ENCODE results near the gene MZB1.
"Not testable (repeated sequence)": the region's sequence is repeated elsewhere in the genome, so short reads cannot be mapped to it uniquely, and the experiment has no call there.

MZB1 gene

DNA sequence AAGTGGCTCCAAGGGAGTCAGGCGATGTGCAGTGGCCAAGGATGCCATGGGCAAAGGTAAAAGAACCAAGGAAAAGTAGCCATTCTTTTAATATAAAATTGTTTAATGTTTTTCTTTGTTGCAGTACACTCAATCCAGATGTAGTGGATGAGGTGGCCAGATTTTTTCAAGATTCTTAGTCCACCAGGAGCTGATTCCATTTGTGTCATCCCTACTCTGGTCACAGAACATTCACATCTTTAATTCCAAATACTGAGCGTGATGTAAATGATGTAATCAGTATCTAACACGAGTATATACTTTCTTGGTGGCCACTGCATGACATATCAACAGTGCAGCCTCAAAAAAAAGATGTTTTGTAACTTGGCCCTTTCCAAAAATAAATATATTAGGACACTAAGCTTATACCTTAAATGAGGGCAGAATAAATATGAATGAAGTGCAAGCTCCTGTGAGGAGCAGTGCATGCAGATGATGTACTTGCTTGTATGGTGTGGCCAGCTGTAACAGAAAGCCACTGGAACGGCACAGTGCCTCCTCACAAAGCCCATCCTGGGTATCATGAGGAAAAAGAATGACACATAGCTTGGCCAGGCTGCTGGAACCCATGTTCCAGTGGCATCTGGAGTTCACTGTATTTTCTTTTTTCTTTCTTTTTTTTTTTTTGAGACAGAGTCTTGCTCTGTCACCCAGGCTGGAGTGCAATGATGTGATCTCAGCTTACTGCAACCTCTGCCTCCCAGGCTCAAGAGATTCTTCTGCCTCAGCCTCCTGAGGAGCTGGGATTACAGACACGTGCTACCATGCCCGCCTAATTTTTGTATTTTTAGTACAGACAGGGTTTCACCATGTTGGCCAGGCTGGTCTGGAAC, 20.6 kb upstream of the MZB1 start:
- DNase-seq = no peak

DNA sequence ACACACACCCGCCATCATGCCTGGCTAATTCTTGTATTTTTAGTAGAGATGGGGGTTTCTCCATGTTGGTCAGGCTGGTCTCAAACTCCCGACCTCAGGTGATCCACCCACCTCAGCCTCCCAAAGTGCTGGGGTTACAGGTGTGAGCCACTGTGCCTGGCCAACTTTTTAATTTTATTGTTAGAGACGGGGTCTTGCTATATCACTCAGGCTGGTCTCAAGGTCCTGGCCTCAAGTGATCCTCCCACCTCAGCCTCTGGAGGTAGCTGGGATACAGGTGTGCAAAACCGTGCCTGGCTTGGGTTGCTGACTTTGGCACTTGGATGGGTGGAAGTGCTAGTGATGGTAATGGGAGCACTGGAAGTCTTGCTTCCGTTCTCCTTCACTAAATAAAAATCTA, 19.4 kb upstream of the MZB1 start:
- not testable (repeated sequence) for DNase-seq

DNA sequence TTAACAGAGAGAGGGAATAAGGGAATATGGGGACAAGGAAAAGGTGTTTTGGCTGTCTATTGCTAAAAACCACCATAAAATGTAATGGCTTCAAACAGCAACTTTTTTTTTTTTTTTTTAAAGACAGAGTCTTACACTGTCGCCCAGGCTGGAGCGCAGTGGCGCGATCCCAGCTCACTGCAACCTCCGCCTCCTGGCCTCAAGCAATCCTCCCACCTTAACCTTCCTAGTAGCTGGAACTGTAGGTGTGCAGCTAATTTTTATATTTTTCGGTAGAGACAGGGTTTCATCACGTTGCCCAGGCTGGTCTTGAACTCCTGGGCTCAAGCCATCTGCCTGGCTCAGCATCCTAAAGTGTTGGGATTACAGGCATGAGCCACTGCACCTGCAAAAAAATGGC, 18.5 kb upstream of the MZB1 start:
- DNase-seq = no peak

DNA sequence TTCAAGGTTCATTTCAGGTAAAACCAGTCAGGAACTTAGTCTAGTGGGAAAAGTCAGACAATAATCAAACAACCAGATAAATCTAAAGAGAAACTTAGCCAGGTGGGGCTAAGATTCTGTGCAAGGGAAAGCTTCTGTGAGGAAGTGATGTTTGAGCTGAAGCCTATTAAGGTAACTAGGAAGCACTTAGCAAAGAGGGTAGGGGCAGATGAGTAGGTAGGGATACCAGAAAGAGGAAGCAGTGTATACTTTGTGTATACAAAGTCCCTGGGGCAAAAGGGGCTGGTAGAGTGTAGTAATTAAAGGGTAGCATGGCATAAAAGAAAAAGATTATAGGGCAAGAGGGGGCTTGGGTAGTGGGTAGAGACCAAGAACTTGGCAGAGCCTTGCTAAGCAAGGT, 17.8 kb upstream of the MZB1 start:
- no peak for DNase-seq

DNA sequence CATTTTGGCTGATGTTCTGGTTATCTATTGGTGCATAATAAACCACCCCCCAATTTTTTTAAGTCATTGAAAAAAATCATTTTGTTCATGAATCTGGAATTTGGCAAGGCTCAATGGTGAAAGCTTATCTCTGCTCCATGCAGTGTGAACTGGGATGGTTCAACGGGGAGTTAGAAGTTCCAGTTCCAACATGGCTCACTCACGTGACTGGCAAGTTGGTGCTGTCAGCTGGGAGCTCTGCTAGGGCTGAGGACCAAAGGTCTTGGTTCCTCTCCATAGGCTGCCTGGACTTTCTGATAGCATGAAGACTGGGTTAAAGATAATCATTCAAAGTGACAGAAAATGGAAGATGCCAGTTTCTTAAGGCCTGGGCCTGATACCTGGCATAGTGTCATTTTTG, 17.2 kb upstream of the MZB1 start:
- no peak for DNase-seq

DNA sequence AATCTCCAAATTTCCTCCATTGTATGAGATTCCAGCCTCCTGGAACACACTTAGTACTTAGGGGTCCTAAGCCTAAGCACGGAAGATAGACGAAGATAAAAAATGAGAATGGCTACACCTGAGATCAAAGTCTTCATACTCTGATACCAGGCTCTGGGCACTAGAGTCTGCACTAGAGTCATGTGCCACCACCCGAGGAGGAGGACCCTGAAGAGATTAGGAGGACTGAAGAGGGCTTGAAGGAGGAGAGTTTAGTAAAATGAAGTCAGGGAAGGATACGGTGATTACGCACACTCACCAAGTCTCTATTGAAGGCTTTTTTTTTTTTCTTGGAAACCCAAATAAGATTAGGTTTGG, 14.7 kb upstream of the MZB1 start:
- DNase-seq = no peak

DNA sequence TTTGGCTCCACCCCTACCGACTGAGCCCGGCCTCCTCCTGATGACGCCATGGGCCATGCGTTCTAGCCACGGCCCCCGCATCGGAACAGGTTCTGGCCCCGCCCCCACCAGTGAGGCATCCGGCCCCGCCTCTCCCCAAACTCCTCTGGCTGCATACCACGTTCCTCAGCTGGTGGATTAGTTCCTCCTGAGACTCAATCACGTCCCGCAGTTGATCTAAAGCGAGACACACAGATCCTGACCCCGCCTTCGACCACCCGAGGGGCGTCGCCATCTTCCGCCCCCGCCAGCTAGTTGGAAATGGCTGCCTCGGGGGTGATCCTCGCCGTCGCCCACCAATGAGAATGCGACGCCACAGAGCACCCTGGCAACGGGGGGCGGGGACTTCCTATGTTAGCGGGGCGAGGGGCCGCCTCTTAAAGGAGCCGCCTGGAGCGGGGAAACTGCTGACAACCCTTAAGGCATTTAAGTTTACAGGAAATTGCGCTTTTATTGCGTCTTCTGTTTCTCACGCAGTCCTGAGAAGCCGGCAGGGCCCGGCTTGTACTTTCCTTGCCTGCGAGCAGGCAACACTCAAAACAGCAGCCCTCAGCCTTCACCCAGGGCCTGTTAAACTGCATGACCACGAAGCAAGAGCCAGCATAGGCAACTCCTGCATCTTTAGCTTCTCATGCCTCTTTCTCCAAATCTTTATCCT, 14.2 kb upstream of the MZB1 start, which contains the start of gene SPATA24:
Gene SPATA24 (minus strand): TSS at position 303 of the 697 bp plus-strand sequence. CDS start 29 bp downstream, at position 274.
- DNase-seq = peak; percentile 97

DNA sequence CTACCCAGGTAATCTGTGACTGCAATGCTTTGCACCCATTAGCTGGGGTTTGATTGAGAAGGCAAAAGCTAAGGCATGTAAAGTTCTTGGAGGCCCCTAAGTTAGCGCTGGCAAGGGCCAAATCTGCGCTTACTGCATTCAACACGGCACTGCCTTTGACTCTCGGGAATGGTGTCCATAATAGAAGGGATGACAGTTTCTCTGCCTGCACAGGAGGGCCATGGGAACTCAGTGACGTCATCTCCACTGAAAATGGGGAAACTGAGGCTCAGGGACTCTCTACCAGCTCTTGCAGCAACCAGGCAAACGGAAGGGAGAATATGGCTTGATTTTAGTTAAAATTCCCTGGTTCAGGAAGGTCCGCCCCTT, 13.7 kb upstream of the MZB1 start:
- no peak for DNase-seq

DNA sequence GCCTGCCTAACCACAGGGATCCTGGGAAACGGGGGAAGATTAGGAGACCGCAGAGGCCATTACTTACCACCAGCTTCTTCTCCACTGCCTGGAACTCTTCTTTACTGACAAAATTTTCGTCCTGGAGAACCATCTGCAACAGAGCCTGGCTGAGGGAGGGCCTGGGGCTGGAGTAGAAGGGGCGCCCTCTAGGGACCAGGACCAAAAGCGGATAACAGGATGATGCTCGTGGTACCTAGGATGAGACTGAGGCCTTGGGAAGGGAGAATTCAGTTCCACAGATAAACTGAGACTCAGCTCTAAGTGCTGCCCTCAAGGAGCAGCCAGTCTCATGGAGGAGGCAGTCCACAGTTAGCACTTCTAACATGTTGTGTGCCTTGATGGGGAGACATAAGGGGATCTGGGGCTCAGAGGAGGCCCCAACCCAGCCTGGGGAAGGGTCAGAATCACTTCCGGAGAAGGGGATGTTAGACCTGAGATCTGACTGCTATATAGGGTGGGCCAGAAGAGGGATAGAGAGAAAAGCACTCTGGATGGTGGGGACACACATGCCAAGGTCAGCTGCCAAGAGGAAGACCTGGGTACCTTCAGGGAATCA, 12.9 kb upstream of the MZB1 start:
- DNase-seq = no peak

DNA sequence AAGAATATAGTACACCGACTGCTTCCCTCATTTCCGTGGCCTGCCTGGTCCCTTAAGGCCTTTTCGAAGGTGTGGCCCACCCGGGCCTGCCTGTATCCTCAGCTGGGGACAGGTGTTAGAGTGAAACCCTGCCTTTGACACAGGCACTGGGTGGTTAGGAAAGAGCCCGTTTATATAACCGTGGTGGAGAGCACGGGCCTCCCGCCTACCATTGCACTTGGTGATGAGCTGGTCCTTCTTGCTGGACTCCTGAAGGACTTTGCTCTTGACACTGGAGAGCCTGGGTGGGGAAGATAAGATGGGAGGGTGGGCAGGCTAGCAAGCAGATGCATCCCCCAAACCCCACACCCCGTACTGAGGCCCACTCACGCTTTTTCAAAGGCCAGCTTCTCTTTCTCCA, 11.8 kb upstream of the MZB1 start:
- DNase-seq = no peak

DNA sequence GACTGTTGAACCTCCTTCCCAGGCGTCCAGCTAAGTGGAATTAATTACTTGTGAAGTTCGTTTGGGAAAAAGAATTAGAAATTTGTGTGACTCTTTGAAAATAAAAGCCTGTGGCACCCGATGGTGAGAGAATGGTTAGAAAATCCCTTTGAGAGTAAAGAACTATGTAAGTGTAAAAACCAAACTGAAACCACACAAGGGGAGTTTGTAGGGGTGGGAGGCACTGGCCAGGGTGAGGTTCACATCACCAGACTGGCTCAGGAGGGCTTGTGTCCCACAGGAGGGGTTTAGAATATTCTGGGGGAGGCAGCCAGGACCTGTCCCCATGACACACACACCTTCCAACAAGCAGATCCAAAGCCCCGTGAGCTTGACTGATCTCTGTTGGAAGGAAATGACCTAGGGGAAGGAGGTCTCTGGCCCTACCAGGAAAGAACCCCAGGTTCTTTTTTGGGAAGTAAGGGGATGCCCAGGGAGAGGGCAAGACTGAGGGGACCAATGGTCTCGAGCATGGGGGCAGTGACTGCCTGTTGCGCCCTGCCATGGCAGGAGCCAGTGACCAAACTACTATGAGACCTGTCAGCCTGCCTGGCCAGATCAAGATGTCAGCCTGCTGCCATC, 9.9 kb upstream of the MZB1 start:
- DNase-seq = no peak

DNA sequence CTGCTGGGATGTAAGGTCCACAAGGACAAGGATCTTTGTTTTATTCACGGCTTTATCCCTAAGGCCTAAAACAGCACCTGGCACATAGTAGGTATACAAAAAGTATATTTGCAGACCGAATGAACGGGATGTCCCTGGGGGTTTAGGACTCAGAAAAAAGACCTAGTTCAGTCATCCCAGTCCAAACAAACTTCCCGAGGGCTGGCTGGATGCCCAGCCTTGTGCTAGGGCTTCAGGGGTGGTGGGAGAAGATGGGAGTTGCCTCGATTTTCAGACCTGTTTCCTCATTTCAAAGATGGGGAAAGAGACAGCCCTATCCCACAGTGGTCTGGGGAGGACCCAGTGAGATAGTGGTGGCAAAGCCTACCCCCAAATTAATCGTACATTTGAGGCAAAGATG, 8.2 kb upstream of the MZB1 start:
- DNase-seq = no peak

DNA sequence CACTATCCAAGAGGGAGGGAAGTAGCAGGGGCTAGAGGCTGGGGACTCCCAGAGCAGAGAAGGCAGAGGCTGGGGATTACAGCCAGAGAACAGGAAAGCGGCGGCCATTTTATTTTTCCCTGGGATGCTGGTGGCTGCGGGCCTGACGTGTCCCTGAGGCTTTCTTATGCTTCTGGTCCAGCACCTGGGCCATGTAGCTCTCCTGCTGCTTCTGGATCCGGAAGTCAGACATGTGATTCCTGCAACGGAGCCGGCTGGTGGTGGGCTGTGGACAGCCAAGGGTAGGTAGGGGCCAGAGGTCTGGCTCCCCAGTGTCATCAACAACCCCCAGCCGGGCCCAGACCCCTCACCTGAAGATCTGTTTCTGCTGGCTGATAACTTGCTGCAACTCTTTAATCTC, 7.0 kb upstream of the MZB1 start:
- DNase-seq = no peak

DNA sequence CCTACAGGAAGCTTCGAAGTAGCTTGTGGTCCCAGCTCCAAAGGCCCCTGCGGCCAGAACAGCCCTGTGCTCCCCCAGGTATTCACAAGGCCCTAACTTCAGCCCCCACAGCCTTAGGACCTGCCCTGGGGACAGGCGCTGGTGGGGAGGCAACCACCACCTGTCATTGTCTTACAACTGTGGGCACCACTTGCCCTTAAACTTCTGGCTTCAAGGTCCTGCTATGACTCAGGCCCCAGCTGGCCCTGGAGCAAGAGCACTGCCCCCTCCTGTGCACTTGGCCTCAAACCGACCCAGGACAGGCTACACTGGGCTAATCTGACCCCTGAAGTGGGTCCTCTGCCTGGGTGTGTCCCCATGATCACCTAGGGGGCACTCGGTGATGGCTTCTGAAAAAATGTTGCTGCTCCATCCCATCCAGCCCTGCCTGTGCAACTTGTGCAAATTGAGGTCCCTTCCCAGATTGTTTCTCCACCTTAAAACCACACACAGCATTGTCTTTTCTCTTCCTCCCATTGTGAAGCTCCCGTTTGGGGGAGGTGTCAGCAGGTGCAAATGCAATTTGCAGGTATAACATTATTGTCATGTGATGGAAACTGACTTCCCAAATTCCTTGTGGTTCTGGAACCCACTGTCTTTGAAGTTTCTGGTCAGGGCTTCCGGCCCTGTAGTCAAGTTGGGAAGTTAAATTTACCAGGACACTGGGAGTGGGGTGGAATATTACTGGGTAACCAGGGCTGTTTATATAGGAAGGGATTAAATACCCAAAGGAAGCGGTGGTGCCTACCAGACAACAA, 6.3 kb upstream of the MZB1 start:
- no peak for DNase-seq

DNA sequence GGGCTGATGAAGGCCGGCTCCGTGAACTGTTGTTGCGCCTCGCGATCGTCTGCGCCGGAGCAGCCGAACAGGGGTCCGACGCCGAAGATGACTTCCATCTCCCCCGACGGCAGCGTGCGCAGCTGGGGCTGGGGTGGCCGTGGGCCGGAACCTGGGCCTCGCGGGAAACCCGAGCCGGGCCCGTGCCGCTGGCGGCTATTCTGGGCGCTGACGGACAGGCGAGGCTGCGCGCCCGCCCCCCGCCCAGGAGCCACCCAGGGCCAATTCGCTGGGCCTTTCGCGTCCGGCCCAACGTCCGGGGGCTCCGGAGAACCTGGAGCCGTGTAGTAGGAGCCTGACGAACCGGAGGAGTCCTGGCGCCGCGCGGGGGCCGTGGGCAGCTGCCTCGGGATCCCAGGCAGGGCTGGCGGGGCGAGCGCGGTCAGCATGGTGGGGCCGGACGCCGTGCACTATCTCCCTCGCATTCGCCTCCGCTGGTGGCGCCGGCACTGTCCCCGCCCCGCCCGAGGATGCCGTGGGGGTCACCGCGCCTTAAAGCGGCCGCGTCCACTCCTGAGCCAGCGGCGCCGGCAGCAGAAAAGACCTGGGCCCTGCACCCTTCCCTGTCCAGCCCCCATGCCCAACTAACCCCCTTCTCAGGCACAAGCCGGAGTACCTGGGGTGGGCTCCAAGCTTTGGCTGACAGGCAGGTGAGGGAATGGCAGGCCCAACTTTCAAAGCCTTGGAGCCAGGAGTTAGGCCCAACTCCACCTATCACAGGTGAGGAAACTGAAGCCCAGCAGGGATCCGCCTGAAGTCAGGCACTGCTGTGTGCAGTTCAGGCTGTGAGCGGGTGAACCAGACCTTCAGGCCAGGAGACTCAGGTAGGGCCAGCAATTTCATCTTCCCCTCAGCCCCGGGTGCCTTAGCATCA, 5.2 kb upstream of the MZB1 start, which contains the start of gene PROB1:
Gene PROB1 (minus strand): TSS at position 451 of the 913 bp plus-strand sequence. CDS start 23 bp downstream, at position 428.
- DNase-seq = no peak

DNA sequence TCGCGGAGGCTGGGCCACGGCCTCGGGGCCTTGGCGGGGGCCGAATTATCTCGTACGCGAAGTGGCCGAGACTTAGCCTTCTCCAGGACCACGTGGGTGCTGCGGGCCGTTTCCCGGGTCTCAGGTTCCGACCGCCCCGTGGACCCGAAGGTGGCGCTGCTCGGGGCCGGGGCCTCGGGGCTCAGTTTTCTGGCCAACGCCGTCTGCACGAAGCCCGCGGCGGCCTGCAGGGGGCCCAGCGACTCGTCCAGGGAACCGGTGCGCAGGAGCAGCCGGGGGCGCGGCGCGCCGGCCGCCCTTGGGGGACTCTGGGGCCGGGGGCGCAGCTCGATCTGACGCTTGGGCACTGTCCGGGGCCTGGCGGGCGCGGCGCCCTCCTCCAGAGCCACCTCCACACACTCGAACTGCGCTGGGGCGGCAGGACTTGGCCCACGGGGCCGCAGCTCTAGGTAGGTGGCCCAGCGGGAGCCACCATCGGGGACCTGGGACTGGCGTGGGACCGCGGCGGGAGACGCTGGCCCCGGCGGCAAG, 4.5 kb upstream of the MZB1 start:
- peak; percentile 28 for DNase-seq

DNA sequence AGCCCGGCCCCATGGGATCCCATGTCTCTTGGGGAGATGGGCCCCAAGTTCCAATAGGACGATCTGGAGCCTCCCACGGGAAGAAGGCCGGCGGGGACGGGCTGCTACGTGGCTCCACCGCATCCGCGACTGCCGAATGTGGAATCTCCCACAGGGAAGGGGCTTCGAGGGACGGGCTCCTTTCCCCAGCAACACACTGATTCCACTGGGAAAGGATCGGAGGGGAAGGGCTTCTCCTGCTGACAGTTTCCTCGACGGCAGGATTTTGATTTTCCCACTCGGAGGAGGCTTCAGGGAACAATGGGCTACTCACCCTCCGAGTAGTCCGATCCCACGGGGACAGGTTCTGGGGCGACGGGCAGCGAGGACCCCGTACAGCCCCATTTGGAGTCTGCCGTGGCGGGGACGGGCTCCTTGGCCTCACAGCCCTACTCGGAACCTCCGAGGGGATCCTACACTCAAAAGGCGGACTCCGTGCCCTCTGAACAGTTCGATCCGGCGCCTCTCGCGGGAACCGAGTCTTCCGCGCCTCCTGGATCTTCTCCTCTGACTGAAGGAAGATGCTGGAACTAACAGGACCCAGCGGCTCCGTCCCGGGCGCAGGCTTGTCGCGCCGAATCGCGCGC, 3.9 kb upstream of the MZB1 start:
- no peak for DNase-seq

DNA sequence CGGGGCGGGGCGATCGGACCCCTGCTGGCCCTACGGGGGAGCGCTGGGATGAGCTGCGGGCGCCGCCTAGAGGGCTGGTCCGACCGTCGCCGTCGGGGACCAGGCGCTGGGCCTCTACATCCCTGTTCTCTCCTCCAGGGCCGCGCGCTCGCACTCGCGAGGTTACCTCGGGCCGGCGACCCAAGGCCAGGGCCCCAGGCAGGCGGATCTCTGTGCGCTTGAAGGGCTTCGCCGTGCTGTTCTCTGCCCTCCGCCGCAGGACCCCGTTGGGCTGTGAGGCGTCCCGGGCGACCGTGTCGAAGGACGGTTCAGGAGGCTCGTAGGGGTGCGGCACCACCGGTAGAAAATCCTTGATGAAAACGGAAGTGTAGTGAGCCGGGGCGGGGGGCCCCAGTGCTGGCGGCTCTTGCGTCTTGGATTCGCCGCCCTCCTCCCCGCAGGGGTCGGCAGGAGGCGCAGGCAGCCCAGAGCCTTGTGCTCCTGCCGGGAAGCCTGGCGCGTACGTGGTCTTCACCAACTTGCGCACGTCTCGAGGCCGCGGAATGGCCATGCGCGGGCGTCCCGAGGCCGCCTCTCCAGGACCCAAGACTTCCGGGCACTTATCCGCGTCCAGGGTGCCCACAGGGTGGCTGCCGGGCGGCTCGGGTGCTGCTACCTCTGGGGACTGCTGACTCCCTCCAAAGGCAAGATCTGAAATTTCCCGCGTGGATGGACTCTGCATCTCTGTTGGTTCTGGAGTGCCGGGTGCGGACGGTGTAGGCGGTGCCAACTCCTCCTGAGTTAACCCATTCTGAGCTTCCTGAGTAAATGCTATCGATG, 3.2 kb upstream of the MZB1 start:
- peak; percentile 70 for DNase-seq

DNA sequence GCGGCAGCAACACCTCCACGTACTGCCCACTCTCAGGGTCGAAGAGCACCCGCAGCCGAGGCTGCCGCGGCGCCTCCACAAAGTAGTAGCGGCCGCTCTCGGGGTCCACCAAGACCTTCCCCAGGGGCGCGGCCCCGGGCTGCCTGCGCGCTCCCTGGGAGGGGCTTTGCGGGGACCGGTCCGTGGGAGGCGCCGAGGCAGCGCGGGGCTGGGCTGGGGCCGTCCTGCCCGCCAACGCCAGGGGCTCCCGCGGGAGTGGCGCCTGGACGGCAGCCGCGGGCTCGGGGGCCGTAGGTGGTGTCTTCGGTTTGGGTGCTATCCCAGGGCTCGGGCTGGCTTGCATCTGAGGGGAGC, 2.6 kb upstream of the MZB1 start:
- DNase-seq = no peak

All from activated effector memory CD4-positive, alpha-beta T cell treated with Interleukin-2 at 50 U/mL for 16 hours (primary cell).